ENCODE data around the gene TSPAN9.

The TSPAN9 gene

GRCh38 chr12:3081886-3082285 lies 4.7 kb downstream of the TSPAN9 start:
- Mint-ChIP-seq H3K4me1 (ENCODE audit: low read depth) (peaks cover 5% of the 10 kb centered on the region), H3K36me3 (no peaks in the 10 kb centered on the region), H3K27me3 (peaks cover 2% of the 10 kb centered on the region), H3K4me3 (no peak overlapping the region), H3K27ac (no peak overlapping the region), H3K9me3 (ENCODE audit: low read depth) (no peaks in the 10 kb centered on the region)

- peaks cover 2% of the 10 kb centered on the region for H3K27me3 Mint-ChIP-seq
- no peak overlapping the region for H3K27ac Mint-ChIP-seq
- no peak overlapping the region for H3K4me3 Mint-ChIP-seq
Measured at GRCh38 chr12:3083241-3083920, 6.2 kb downstream of the TSPAN9 start.

GRCh38 chr12:3083921-3084347 lies 6.8 kb downstream of the TSPAN9 start:
- no peaks in the 10 kb centered on the region for H3K9me3 Mint-ChIP-seq (ENCODE audit: low read depth)
- no peak overlapping the region for H3K27ac Mint-ChIP-seq
- H3K4me1 Mint-ChIP-seq (ENCODE audit: low read depth) = no peaks in the 10 kb centered on the region
- H3K27me3 Mint-ChIP-seq = peaks cover 2% of the 10 kb centered on the region
- no peak overlapping the region for H3K4me3 Mint-ChIP-seq
- H3K36me3 Mint-ChIP-seq = no peaks in the 10 kb centered on the region

More at GRCh38 chr12:3083241-3083920, 6.2 kb downstream of the TSPAN9 start:
- Mint-ChIP-seq H3K36me3 (no peaks in the 10 kb centered on the region), H3K9me3 (ENCODE audit: low read depth) (no peaks in the 10 kb centered on the region), H3K4me1 (ENCODE audit: low read depth) (no peaks in the 10 kb centered on the region)

- Mint-ChIP-seq H3K36me3 (no peaks in the 10 kb centered on the region), H3K9me3 (ENCODE audit: low read depth) (no peaks in the 10 kb centered on the region), H3K27me3 (peaks cover 2% of the 10 kb centered on the region), H3K4me1 (ENCODE audit: low read depth) (no peaks in the 10 kb centered on the region), H3K4me3 (no peak overlapping the region), H3K27ac (no peak overlapping the region)
Measured at GRCh38 chr12:3084742-3085141, 7.6 kb downstream of the TSPAN9 start.

GRCh38 chr12:3085341-3086139 lies 8.4 kb downstream of the TSPAN9 start:
- no peaks in the 10 kb centered on the region for H3K4me1 Mint-ChIP-seq (ENCODE audit: low read depth)
- H3K27ac Mint-ChIP-seq = no peak overlapping the region
- H3K27me3 Mint-ChIP-seq = peaks cover 2% of the 10 kb centered on the region
- no peaks in the 10 kb centered on the region for H3K36me3 Mint-ChIP-seq
- H3K4me3 Mint-ChIP-seq = no peak overlapping the region
- no peaks in the 10 kb centered on the region for H3K9me3 Mint-ChIP-seq (ENCODE audit: low read depth)

GRCh38 chr12:3086211-3086610 lies 9.0 kb downstream of the TSPAN9 start:
- Mint-ChIP-seq H3K36me3 (no peaks in the 10 kb centered on the region), H3K4me1 (ENCODE audit: low read depth) (no peaks in the 10 kb centered on the region), H3K4me3 (no peak overlapping the region), H3K27ac (no peak overlapping the region), H3K27me3 (peaks cover 2% of the 10 kb centered on the region), H3K9me3 (ENCODE audit: low read depth) (no peaks in the 10 kb centered on the region)

GRCh38 chr12:3086729-3087323 lies 9.6 kb downstream of the TSPAN9 start:
- H3K27me3 Mint-ChIP-seq = peaks cover 2% of the 10 kb centered on the region
- no peak overlapping the region for H3K4me3 Mint-ChIP-seq

GRCh38 chr12:3087758-3088650 lies 10.8 kb downstream of the TSPAN9 start:
- Mint-ChIP-seq H3K27ac (no peak overlapping the region), H3K27me3 (peaks cover 2% of the 10 kb centered on the region), H3K4me3 (no peak overlapping the region), H3K36me3 (no peaks in the 10 kb centered on the region), H3K9me3 (ENCODE audit: low read depth) (no peaks in the 10 kb centered on the region), H3K4me1 (ENCODE audit: low read depth) (no peaks in the 10 kb centered on the region)

More at GRCh38 chr12:3086729-3087323, 9.6 kb downstream of the TSPAN9 start:
- Mint-ChIP-seq H3K27ac (no peak overlapping the region), H3K36me3 (no peaks in the 10 kb centered on the region), H3K9me3 (ENCODE audit: low read depth) (no peaks in the 10 kb centered on the region), H3K4me1 (ENCODE audit: low read depth) (no peaks in the 10 kb centered on the region)

GRCh38 chr12:3089588-3089987 lies 12.4 kb downstream of the TSPAN9 start:
- H3K4me1 Mint-ChIP-seq (ENCODE audit: low read depth) = no peaks in the 10 kb centered on the region
- H3K4me3 Mint-ChIP-seq = no peak overlapping the region
- peaks cover 2% of the 10 kb centered on the region for H3K27me3 Mint-ChIP-seq
- H3K36me3 Mint-ChIP-seq = no peaks in the 10 kb centered on the region
- no peaks in the 10 kb centered on the region for H3K9me3 Mint-ChIP-seq (ENCODE audit: low read depth)
- no peak overlapping the region for H3K27ac Mint-ChIP-seq

- H3K27ac Mint-ChIP-seq = no peak overlapping the region
- H3K4me1 Mint-ChIP-seq (ENCODE audit: low read depth) = no peaks in the 10 kb centered on the region
- peaks cover 2% of the 10 kb centered on the region for H3K27me3 Mint-ChIP-seq
- H3K4me3 Mint-ChIP-seq = no peak overlapping the region
- H3K36me3 Mint-ChIP-seq = no peaks in the 10 kb centered on the region
- no peaks in the 10 kb centered on the region for H3K9me3 Mint-ChIP-seq (ENCODE audit: low read depth)
Measured at GRCh38 chr12:3090240-3091037, 13.3 kb downstream of the TSPAN9 start.

- no peak overlapping the region for H3K4me3 Mint-ChIP-seq
- peaks cover 2% of the 10 kb centered on the region for H3K27me3 Mint-ChIP-seq
- H3K9me3 Mint-ChIP-seq (ENCODE audit: low read depth) = no peaks in the 10 kb centered on the region
- H3K27ac Mint-ChIP-seq = no peak overlapping the region
- no peaks in the 10 kb centered on the region for H3K36me3 Mint-ChIP-seq
- no peaks in the 10 kb centered on the region for H3K4me1 Mint-ChIP-seq (ENCODE audit: low read depth)
Measured at GRCh38 chr12:3091038-3091319, 13.8 kb downstream of the TSPAN9 start.

- peaks cover 5% of the 10 kb centered on the region for H3K9me3 Mint-ChIP-seq (ENCODE audit: low read depth)
- H3K27me3 Mint-ChIP-seq = peaks cover 2% of the 10 kb centered on the region
- no peak overlapping the region for H3K4me3 Mint-ChIP-seq
- H3K4me1 Mint-ChIP-seq (ENCODE audit: low read depth) = no peaks in the 10 kb centered on the region
- peaks cover 3% of the 10 kb centered on the region for H3K36me3 Mint-ChIP-seq
- H3K27ac Mint-ChIP-seq = no peak overlapping the region
Measured at GRCh38 chr12:3091382-3092241, 14.4 kb downstream of the TSPAN9 start.

- Mint-ChIP-seq H3K36me3 (peaks cover 3% of the 10 kb centered on the region), H3K4me3 (no peak overlapping the region), H3K27me3 (no peaks in the 10 kb centered on the region), H3K27ac (no peak overlapping the region), H3K4me1 (ENCODE audit: low read depth) (peaks cover 5% of the 10 kb centered on the region), H3K9me3 (ENCODE audit: low read depth) (peaks cover 5% of the 10 kb centered on the region)
Measured at GRCh38 chr12:3092764-3093163, 15.6 kb downstream of the TSPAN9 start.

All from activated naive CD8-positive, alpha-beta T cell (primary cell).